ENCODE results near the gene SERPINH1.

The SERPINH1 gene

GRCh38 chr11:75533896-75534258 lies 28.2 kb upstream of the SERPINH1 start:
- DNase-seq = no peak

- DNase-seq = no peak
Observed at GRCh38 chr11:75534259-75535069, 27.6 kb upstream of the SERPINH1 start.

GRCh38 chr11:75535071-75535470 lies 27.0 kb upstream of the SERPINH1 start:
- no peak for DNase-seq

- DNase-seq = no peak
Observed at GRCh38 chr11:75536786-75537641, 25.0 kb upstream of the SERPINH1 start.

- no peak for DNase-seq
Observed at GRCh38 chr11:75537740-75538139, 24.3 kb upstream of the SERPINH1 start.

- no peak for DNase-seq
Observed at GRCh38 chr11:75538150-75538942, 23.7 kb upstream of the SERPINH1 start.

GRCh38 chr11:75539459-75540334 lies 22.4 kb upstream of the SERPINH1 start:
- no peak for DNase-seq

GRCh38 chr11:75541193-75542087 lies 20.6 kb upstream of the SERPINH1 start:
- DNase-seq = no peak

- DNase-seq = no peak
Observed at GRCh38 chr11:75542088-75542438, 20.0 kb upstream of the SERPINH1 start.

- no peak for DNase-seq
Observed at GRCh38 chr11:75543806-75544205, 18.2 kb upstream of the SERPINH1 start.

- no peak for DNase-seq
Observed at GRCh38 chr11:75547177-75547576, 14.9 kb upstream of the SERPINH1 start.

GRCh38 chr11:75547617-75548058 lies 14.4 kb upstream of the SERPINH1 start:
- no peak for DNase-seq

GRCh38 chr11:75548595-75549272 lies 13.3 kb upstream of the SERPINH1 start:
- no peak for DNase-seq

GRCh38 chr11:75549370-75549958 lies 12.6 kb upstream of the SERPINH1 start:
- no peak for DNase-seq

GRCh38 chr11:75553182-75553581 lies 8.9 kb upstream of the SERPINH1 start:
- DNase-seq = no peak

GRCh38 chr11:75553889-75554257 lies 8.2 kb upstream of the SERPINH1 start:
- DNase-seq = no peak

GRCh38 chr11:75554258-75555022 lies 7.6 kb upstream of the SERPINH1 start:
- no peak for DNase-seq

GRCh38 chr11:75555079-75555811 lies 6.8 kb upstream of the SERPINH1 start:
- DNase-seq = no peak

- DNase-seq = no peak
Observed at GRCh38 chr11:75556275-75556674, 5.8 kb upstream of the SERPINH1 start.
